SIG-M5 treated with dmso at 0.1 percent for 504 hours (cell line): ENCODE measurements around the gene TFR2.

ENCODE experiments used
- DNase-seq: peaks from one replicate; lab custom pipeline; 2025; ENCODE audit not compliant: unreplicated experiment; lab: John Stamatoyannopoulos, UW

TFR2 gene

DNA sequence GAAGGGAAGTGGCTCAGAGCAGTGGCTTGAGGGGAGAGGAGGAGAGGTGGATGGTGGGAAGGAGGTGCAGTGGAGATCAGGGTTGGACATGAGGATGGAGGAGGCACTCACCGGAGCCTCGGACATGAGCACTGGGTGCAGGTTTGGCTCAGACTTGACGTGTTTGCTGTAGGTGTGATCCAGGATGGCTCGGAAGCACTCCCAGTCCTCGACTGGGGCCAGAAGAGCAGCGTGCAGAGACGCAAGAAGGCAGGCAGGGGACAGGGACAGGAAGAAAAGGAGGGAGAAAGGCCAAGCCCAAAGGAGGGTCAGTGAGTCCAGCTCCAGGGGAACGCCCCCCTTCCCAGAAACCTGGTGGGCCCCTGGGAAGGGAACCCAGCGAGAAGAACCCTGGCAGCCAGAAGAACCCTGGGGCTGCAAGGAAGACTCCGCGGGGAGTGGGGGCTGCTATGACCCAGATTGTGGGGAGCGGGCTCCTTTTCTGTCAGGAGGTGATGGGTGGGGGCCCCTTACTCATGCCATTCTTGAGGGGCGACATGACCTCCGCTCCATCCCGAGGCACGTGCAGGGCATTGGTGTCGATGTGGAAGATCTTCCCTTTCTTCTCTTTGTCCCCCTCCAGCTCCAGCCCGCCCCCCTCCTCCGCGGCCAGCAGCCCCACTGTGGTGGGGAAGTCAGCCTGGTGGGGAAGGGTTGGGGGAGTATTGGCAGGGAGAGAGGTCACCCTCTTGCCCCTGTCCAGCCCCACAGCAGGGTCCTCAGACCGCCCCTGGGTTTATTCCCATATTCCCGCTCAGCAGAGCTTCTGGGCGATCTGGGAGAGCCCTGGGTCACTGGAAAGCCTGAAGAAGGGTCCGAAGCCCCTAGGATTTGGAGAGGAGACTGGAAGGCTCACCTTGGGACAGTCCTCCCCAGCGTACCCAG, 13.8 kb upstream of the TFR2 start:
- no peak for DNase-seq

DNA sequence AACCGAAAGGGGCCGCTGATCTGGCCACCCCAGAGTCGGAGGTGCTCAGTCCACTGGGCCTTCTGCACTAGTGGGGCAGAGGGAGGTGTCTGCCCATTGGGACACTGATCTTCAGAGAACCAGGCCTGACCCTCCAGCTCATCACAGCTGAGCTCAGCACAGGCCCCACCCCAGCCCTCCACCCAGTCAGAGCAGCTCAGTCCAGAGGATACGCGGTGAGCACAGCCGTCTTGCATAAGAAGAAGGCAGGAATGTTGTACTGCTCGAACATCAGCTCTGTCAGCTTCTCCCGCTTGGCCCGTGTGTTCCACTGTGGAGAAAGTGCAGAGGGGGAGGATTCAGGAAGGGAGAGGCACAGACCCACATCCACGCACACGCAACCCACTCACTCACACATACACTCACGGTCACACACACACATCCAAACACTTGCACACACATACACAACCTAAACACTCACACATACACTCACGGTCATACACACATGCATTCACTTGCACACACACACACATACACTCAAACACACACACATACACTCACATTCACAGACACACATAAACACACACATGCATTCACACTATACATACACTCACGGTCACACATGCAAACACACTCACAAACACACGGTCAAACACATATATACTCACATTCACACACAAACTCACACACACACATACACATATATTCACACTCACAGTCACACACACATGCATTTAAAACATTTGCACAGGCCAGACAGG, 8.6 kb upstream of the TFR2 start:
- DNase-seq, result no peak

DNA sequence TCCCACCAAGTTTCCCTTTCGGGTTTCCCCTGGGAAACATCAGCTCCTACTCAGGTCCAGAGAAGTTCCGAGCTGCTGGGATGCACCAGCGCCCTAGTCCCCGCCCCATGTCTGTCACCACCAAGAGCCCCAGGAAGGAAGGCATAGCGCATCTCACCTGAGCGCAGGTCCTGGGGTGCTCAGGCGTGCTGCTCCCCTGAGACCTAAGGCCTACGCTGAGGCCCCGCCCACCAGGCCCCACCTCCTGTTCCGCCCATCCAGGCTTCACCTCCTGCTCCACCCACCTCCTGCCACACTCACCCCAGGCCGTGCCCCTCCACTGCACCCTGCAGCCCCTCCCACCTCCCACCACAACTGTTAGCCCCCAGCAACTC, 1.2 kb upstream of the TFR2 start:
- DNase-seq, result no peak

- no peak for DNase-seq
These were observed 645 bp upstream of the TFR2 start for GRCh38 chr7:100641860-100642533.

DNA sequence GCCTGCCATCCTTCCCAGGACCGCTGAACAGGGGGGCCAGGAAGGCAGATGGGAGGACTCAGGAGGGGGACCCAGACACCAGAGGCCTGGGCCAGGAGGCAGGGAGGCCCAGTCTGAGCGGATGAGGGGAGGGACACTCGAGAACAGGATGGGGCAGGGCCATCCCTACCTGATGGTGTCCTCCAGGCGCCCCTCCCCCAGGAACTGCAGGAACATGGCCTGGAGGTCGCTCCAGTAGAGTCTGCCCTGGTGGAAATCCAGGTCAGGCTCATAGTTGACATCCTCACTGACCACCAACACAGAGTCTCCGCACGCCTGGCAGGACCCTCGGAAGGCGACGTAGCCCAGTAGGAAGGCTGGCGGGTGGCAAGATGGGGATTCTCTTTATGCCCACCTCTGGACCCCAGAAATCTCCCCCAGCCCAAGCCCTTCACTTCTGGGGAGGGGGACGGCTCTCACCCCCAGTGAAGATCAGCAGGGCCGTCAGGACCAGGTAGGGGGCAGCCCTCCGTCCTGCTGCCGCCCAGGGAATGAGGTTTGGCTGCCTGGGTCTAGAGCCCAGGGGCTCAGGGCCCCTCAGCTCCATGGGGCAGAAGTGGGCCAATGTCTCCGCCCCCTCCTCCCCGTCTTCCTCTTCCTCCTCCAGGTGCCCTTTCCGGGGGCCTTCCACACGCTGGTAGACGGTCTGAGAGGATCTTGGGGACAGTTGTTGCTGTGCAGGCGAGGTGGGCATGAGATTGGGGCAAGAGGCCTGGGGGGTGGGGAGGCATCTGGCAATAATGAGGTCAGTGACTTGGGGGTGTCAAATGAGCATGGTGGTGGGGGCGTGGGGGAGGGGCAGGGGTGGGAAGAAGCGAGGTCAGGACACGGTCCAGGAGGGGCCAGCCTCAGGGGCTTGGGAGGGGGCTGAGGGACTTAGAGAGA, 573 bp downstream of the TFR2 start:
- DNase-seq, result no peak

DNA sequence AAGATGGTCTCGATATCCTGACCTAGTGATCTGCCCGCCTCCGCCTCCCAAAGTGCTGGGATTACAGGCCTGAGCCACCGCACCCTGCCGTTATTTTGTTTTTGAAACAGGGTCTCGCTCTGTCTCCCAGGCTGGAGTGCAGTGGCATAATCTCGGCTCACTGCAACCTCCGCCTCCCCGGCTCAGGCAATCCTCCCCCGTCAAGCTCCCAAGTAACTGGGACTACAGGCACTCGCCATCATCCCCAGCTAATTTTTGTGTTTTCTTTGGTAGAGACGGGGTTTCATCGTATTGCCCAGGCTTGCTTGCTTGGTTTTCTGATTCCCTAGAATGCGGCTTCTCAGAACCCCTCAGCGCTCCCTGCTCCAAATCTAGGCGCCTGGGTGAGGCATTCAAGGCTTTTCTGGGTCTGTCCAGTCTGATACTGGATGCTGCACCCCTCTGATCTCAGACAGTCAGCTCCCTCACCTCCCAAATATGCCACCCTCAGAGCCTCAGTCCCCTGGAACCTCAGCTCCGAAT, 1.3 kb downstream of the TFR2 start:
- no peak for DNase-seq

GRCh38 chr7:100632951-100633717, 8.2 kb downstream of the TFR2 start:
- DNase-seq, result peak; percentile 60

DNA sequence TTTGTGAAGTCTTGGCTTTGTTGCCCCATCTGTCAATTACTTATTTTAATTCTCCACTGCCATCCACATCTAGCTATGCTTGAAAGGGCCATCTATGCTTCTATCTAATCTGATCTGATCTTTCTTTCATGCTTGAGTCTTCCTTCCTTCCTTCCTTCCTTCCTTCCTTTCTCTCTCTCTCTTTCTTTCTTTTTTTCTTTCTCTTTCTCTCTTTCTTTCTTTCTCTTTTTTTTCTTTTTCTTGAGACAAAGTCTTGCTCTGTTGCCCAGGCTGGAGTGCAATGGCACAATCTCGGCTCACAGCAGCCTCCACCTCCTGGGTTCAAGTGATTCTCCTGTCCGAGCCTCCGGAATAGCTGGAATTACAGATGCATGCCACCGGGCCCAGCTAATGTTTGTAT, 11.3 kb downstream of the TFR2 start:
- no peak for DNase-seq

DNA sequence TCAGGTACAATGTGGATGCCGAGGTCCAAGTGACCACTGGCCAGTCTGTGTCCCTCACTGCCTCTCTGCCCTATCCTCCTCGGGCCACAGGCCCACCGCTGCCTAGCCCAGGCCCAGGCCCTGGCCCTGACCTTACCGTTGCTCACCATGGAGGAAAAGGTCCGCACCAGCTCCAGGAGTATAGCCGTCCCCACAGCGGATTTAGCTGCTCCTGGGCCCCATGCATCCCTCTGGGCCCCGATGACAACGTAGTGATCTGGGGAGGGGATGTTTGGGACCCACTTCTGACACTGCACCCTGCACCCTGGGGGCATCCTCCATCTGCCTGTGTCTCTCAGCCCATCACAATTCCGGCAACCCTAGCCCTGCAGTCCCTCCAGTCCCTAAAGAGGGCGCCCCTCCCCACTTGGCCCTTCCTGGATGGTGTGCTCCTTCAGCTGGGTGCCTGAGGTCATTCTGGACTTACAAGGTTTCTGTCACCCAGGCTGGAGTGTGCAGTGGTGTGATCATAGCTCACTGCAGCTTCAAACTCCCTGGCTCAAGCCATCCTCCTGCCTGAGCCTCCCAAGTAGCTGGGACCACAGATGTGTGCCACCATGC, 12.1 kb downstream of the TFR2 start:
- peak; percentile 40 for DNase-seq

GRCh38 chr7:100627238-100627549, 14.2 kb downstream of the TFR2 start:
- no peak for DNase-seq

- peak; percentile 82 for DNase-seq
These were observed 14.7 kb downstream of the TFR2 start for GRCh38 chr7:100626530-100627237.

- no peak for DNase-seq
These were observed 15.3 kb downstream of the TFR2 start for GRCh38 chr7:100626055-100626454.

- DNase-seq, result no peak
These were observed 17.2 kb downstream of the TFR2 start for GRCh38 chr7:100623951-100624824.

GRCh38 chr7:100621554-100621953, 19.8 kb downstream of the TFR2 start:
- DNase-seq, result no peak

DNA sequence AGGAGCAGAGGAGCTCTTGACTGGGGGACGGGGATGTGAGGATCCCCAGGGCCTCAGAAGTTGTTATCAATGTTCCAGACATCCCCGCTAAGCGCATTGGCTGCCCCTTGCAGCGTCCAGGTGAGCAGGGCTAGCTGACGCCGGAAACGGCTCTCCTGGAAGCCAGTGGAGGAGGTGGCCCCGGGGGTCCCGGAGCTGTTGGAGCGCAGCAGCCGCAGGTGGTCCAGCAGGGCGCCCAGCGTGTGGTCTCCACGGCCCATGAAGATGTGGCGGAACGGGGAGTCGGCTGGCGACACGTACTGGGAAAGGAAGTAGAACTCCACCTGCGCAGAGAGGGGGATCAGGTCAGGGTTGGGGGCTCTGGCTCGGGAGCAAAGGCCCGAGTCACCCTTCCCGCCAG, 20.5 kb downstream of the TFR2 start:
- DNase-seq, result no peak

GRCh38 chr7:100620239-100620638, 21.1 kb downstream of the TFR2 start:
- no peak for DNase-seq

GRCh38 chr7:100614308-100614861, 27.0 kb downstream of the TFR2 start:
- no peak for DNase-seq
